GM12878 (cell line): ENCODE data around the gene OR4D1.

ENCODE experiments used
- CHD4 ChIP-seq: fragments of 200-600 bp; sonication (generic); IDR thresholded peaks from 2 replicates; pipeline ENCODE4 v1.6.1; 2016; ENCODE audit warnings: mild to moderate bottlenecking
- CTCF ChIP-seq, 3 experiments: IDR thresholded peaks in 2 of 3; conservative IDR thresholded peaks in 1 of 3; 2 replicates each; pipeline ENCODE4 v1.5.1; 2011; ENCODE audit warnings: low read depth in 3 of 3, low read length in 3 of 3, mild to moderate bottlenecking in 3 of 3, control low read depth in 2 of 3, moderate library complexity in 2 of 3, inconsistent platforms in 1 of 3, mixed read lengths in 1 of 3; ENCODE audit not compliant: control insufficient read depth in 2 of 3, insufficient read depth in 1 of 3; ENCODE audit errors: extremely low read depth in 1 of 3
- EGR1 ChIP-seq, 2 experiments: IDR thresholded peaks; 1 replicate in 1 of 2; 2 replicates in 1 of 2; pipeline ENCODE4 v1.6.1; 2011 to 2012; ENCODE audit warnings: low read depth in 2 of 2, low read length in 2 of 2, borderline replicate concordance in 1 of 2, mild to moderate bottlenecking in 1 of 2, moderate library complexity in 1 of 2
- HDGF ChIP-seq: fragments of 450-650 bp; IDR thresholded peaks from 2 replicates; pipeline ENCODE4 v1.6.1; 2016; ENCODE audit warnings: antibody characterized with exemption
- NBN ChIP-seq: fragments of 450-650 bp; IDR thresholded peaks from 2 replicates; pipeline ENCODE4 v1.6.1; 2016
- PML ChIP-seq: IDR thresholded peaks from 2 replicates; pipeline ENCODE4 v1.6.1; 2012; ENCODE audit warnings: low read length, inconsistent platforms
- POLR2A ChIP-seq: IDR thresholded peaks from 2 replicates; pipeline ENCODE4 v1.6.1; 2011; ENCODE audit warnings: low read depth, mild to moderate bottlenecking, low read length
- RAD51 ChIP-seq: fragments of 450-650 bp; IDR thresholded peaks from 2 replicates; pipeline ENCODE4 v1.6.1; 2016; ENCODE audit warnings: moderate library complexity, mild to moderate bottlenecking, inconsistent platforms
- RFX5 ChIP-seq: IDR thresholded peaks from 2 replicates; pipeline ENCODE4 v1.6.1; 2011; ENCODE audit warnings: low read depth, low read length, improper control_type of control experiment
- SREBF2 ChIP-seq: IDR thresholded peaks from 2 replicates; pipeline ENCODE4 v1.6.1; 2012; ENCODE audit warnings: mild to moderate bottlenecking, low read length
- USF1 ChIP-seq: IDR thresholded peaks from 2 replicates; pipeline ENCODE4 v1.6.1; 2011; ENCODE audit warnings: borderline replicate concordance, low read depth, mild to moderate bottlenecking, moderate library complexity, mixed read lengths, low read length; ENCODE audit not compliant: insufficient read depth; ENCODE audit errors: extremely low read length
- YY1 ChIP-seq: IDR thresholded peaks from 2 replicates; pipeline ENCODE4 v1.6.1; 2011; ENCODE audit warnings: low read depth, mild to moderate bottlenecking, low read length
- ZNF687 ChIP-seq: fragments of 450-650 bp; IDR thresholded peaks from 2 replicates; pipeline ENCODE4 v1.6.1; 2017; ENCODE audit warnings: mild to moderate bottlenecking, moderate library complexity

DNA sequence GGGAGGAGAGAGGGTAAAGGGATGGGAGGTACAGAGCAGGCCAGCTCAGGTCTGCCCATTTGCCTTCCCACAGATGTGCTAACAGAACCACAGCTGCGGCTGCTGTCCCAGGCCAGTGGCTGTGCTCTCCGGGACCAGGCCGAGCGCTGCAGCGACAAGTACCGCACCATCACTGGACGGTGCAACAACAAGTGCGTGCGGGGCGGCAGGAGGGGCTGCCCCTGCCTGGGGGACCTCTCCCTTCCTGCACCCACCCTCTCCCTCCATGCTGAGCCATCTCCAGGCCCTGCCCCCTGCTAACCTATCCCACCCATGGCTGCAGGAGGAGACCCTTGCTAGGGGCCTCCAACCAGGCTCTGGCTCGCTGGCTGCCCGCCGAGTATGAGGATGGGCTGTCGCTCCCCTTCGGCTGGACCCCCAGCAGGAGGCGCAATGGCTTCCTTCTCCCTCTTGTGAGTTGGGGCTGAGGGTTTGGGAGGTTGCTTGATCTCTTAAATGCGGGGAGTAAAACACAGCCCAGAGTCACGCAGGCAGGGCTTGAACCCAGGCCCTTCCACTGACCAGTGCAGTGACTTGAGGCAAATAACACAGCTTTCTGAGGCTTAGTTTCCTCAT is 45.6 kb downstream of the OR4D1 start:
- no peak for TF ChIP-seq ZNF687
- TF ChIP-seq YY1, result no peak
- TF ChIP-seq RAD51, result no peak
- TF ChIP-seq CTCF (IDR thresholded peaks at IDR 0.05 in 2 of 3, conservative IDR thresholded peaks at IDR 0.05 in 1 of 3; ENCODE audit: control insufficient read depth in 2 of 3, extremely low read depth in 1 of 3, insufficient read depth in 1 of 3, low read depth in 3 of 3, low read length in 3 of 3), result 0 out of 6 replicates have a peak, but pooled peaks of 1 of the 3 experiments have one; percentile 3
- TF ChIP-seq EGR1 (IDR thresholded peaks at IDR 0.05; ENCODE audit: borderline replicate concordance in 1 of 2, low read depth in 2 of 2, low read length in 2 of 2), result no peak
- no peak for TF ChIP-seq RFX5
- TF ChIP-seq POLR2A, result no peak
- no peak for TF ChIP-seq CHD4
- TF ChIP-seq HDGF, result no peak
- no peak for TF ChIP-seq USF1
- TF ChIP-seq SREBF2, result no peak
- no peak for TF ChIP-seq PML
- no peak for TF ChIP-seq NBN
